NCI-H1092 (cell line): ENCODE results near the gene TRPM2.
A peak's percentile ranks its signal among the peaks of the same experiment; 100 is the strongest.
"Not testable (repeated sequence)": the region's sequence is repeated elsewhere in the genome, so short reads cannot be mapped to it uniquely, and the experiment has no call there.

Experiments
- DNase-seq: peaks from one replicate; lab custom pipeline; 2025; lab: John Stamatoyannopoulos, UW

TRPM2 gene

DNA sequence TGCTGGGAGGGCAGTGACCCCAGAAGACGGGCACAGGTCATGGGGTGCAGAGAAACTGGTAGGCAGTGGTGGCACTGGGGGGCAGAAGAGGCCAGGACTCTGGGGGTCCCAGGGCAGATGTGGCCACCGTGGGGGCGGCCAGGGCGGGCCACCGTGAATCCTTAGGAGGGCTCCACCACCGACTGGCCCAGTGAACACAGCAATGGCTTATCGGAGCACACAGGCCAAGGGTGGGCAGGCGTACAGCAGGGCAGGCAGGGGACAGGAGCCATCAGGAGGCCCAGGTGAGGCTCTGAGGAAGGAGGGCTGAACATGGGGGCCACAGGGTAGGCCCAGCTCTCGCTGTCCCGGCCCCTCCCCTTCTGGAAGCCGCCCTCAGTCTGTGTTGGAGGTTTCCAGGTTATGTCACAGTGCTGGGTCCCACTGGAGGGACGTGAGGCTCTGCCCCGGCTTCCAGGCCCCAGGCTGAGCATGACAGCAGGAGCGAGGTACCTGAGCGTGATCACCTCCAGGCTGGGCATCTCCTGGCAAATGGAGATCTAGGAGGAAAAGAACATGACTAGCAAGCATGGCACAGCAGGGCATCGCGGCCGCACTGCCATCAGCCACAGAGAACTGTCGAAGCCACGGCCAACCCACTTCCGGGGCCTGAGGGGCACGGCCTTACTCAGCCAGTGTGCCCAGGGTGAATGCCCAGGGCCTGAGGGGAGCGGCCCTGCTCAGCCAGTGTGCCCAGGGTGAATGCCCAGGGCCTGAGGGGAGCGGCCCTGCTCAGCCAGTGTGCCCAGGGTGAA lies 18.0 kb upstream of the TRPM2 start:
- no peak for DNase-seq

GRCh38 chr21:44337449-44337848 lies 16.0 kb upstream of the TRPM2 start:
- DNase-seq, result no peak

DNA sequence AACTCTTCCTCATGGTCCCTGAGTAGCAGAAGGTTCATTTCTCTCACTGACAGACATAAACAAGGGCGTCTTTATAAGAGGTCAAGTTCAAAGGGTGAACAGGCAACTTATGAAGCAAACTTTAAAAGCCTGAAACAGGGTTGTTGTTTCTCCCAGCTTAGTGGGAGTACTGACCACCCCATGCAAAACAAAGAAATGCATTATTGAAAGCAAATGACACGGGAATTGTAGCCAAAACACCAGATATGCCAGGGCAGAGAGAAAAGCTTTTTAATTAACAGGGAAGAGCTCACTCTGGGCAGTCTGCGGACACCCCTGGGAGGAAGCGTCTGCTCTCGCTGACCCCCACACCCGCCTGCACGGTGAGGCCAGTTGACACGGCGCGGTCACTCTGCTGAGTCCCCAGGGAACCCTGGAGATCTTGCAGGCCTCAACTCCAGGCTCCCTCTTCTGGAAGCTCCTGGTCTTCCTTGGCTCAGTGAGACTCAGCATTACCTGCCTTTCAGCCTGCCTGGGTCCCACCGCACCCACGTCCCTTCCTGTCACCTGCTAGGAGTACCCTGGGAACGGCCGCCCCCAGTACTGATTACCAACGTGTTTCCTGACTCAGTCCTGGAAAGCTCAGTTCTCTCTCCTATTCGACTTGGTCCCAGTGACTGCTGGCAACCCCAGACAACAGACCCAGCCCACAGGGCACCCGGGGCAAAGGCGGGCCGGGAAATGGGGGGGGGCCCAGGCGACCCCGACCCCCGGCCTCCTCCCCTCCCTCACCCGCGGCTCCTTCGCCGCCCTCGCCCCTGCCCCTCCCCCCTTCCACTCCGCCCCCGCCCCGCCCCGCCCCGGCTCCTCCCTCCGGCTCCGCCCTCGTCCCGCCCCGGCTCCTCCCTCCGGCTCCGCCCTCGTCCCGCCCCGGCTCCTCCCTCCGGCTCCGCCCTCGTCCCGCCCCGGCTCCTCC lies 15.2 kb upstream of the TRPM2 start:
- peak; percentile 15 for DNase-seq

- peak; percentile 97 for DNase-seq
Observed at GRCh38 chr21:44338971-44339910, 14.2 kb upstream of the TRPM2 start, which contains the start of gene CFAP410. Gene CFAP410, minus strand, starts transcription at chr21:44339390. Its CDS starts 196 bp downstream, at chr21:44339194.

DNA sequence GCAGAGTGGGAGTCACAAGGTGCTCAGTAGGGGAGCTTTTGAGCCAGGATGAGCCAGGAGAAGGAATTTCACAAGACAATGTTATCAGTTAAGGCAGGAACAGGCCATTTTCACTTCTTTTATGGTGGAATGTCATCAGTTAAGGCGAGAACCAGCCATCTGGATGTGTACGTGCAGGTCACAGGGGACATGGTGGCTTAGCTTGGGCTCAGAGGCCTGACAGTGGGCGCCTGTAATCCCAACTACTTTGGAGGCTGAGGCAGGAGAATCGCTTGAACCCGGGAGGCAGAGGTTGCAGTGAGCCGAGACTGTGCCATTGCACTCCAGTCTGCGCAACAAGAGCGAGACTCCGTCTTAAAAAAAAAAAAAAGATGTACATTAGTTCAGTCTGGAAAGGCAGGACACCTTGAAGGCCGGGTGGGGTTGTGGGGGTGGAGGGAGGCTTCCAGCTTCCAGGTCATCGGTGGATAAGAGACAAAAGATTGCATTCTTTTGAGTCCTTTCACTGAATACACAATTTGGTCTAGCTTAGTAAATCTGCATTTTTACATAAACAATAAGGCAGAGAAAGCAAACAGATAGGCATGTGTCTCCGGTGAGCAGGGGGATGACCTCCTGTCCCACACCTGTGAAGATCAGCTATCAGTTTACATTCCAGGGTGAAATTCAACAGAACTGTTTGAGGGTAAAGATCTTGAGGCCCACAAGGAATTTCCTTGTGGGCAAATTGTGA lies 11.5 kb upstream of the TRPM2 start:
- DNase-seq, result not testable (repeated sequence)

GRCh38 chr21:44342981-44343380 lies 10.4 kb upstream of the TRPM2 start:
- DNase-seq, result not testable (repeated sequence)

- DNase-seq, result no peak
Observed at GRCh38 chr21:44344541-44345183, 8.8 kb upstream of the TRPM2 start.

- DNase-seq, result no peak
Observed at GRCh38 chr21:44345495-44345894, 7.9 kb upstream of the TRPM2 start.

- DNase-seq, result peak; percentile 86
Observed at GRCh38 chr21:44347911-44348451, 5.4 kb upstream of the TRPM2 start.

GRCh38 chr21:44348861-44349260 lies 4.6 kb upstream of the TRPM2 start:
- DNase-seq, result no peak

GRCh38 chr21:44349416-44349846 lies 4.0 kb upstream of the TRPM2 start:
- no peak for DNase-seq

DNA sequence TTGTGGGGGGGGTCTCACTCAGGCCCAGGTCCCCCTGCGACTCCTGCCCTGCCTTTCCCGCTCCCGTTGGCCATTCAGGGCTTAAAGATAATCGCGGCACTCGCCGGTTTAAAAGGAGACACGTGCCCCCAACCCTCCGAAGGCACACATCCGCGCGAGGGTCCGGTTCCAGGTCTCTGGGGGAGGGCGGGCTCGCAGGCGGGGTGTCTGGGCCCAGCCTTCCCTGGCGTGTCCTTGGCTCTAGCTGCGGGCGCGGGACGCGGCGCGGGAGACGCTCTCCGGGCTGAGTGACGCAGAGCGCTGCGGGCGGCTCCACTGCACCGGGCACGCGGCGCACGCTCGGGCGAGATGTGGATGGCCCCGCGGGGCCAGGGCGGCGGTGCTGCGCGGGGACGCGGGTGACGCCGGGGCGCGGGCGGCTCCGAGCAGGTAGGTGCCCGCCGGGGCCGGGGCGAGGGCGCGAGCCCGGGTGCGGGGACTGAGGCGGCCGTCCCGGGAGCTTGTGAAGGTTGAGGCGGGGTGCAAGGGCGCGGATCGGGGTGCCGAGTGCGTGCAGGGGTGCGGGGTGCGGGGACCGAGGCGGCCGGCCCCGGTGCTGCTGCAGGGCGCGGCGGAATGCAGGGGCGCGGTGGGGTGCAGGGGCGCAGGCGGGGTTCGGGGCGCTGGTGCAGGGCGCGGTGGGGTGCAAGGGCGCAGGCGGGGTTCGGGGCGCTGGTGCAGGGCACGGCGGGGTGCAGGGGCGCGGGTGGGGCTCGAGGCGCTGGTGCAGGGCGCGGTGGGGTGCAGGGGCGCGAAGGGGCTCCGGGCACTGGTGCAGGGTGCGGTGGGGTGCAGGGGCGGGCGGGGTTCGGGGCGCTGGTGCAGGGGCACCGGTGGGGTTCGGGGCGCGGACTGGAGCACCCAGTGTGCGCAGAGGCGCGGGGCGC lies 3.3 kb upstream of the TRPM2 start:
- DNase-seq, result no peak

DNA sequence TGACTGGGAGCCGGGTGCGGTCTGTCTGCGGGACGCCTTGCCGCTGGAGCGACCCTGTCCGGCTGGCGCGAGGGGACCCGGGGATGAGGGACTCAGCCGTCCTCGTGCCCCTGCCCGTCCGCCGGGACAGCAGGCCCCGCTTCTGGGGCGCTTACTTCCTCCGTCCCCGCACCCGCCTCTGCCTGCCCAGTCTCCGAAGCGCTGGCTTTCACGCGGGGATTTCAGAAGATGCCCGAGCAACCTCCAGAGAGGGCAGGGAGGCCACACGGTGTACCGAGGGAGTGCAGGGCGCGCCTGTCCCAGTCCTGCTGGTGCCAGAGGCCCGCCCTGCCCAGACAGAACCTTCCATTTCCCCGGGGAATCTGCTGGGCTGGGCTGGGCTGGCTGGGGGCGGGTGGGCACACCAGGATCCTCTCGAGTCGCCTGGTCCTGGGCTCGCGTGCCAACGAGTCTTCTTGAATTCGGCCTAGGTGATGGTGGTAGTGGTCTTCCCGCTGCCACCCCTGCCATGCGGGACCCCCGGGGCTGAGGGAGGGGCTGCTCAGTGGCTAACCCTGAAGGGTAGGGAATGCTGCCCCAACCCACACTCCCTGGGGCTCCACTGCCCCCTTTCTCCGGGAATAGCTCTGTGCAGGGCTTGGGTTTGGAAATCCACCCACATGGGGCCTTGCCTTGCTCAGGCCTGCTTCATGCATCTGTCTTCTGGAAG lies 2.5 kb upstream of the TRPM2 start:
- DNase-seq, result no peak

- DNase-seq, result no peak
Observed at GRCh38 chr21:44351535-44352252, 1.7 kb upstream of the TRPM2 start.

DNA sequence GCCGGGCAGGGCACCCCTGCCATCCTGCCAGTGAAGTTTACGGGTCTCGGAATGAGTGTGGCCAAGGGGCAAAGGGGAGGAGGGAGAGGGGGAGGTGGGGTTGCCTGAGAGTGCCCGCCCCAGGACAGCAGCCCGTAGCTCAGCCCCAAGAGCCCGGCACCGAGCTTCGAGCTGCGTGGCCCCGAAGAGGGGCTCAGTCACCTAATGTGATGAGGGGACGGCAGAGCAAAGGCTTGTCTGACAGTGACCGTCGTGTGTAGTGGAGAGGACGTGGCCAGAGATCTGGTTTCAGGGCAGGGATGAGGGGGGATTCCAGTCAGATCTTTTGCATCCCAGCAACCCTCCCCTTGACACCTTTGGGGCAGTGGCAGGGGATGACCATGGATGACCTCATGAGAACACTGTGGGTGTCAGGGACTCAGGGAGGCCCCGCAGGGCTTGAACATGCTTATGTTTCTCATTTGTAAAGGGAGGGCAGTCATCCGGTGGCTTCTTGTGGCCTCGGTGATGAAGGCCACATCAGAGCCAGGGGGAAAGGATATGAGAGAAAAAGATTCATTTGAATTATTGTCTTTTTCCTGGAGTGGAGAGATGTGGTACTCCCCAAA lies 1.1 kb upstream of the TRPM2 start:
- DNase-seq, result no peak

DNA sequence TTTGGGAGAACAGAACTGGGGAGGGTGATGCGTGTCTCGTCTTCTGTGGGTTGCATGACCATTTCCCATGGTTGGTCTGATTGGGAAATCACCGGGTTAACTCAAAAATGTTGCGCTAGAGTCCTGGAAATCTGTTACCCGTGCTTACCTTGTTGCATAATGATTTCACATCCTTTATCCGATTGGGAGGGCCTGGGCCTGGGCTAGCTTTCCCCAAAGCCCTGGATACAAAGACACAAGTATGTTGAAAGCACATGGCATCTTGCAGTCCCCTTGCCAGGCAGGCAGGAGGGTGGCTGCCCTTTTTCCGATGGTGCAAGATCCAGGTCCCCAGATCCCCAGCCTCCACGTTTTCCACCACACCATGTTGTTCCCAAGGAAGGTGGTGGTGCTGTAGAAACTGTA lies 582 bp downstream of the TRPM2 start:
- no peak for DNase-seq
